Activated naive CD4-positive, alpha-beta T cell treated with anti-CD3 and anti-CD28 coated beads, Interleukin-2, amount 10 ng/mL, durations not matched to agents 7 days and 5 days (primary cell): ENCODE results near the gene RBMS3.
"Not testable (repeated sequence)": the region's sequence is repeated elsewhere in the genome, so short reads cannot be mapped to it uniquely, and the experiment has no call there.

Source experiments
- CTCF ChIA-PET: fragments of 350-600 bp; sonication (Branson Sonifier 250); formaldehyde crosslinking; loops from one replicate; lab custom pipeline; 2021; ENCODE audit warnings: antibody characterized with exemption; lab: Charles Lee
- DNase-seq: peaks from one replicate; pipeline ENCODE4 v3.0.0-alpha.2; 2020
- H3K27ac Mint-ChIP-seq: one replicate; pipeline ENCODE4 v1.8.0; 2021; ENCODE audit warnings: mild to moderate bottlenecking, moderate library complexity, mixed read lengths
- H3K27me3 Mint-ChIP-seq: one replicate; pipeline ENCODE4 v1.8.0; 2021; ENCODE audit warnings: mild to moderate bottlenecking, mixed read lengths
- H3K36me3 Mint-ChIP-seq: one replicate; pipeline ENCODE4 v1.8.0; 2021; ENCODE audit warnings: mixed read lengths
- H3K4me1 Mint-ChIP-seq: one replicate; pipeline ENCODE4 v1.8.0; 2021; ENCODE audit warnings: mixed read lengths
- H3K4me3 Mint-ChIP-seq: one replicate; pipeline ENCODE4 v1.8.0; 2021; ENCODE audit warnings: mild to moderate bottlenecking, moderate library complexity, mixed read lengths
- H3K9me3 Mint-ChIP-seq: one replicate; pipeline ENCODE4 v1.8.0; 2021; ENCODE audit warnings: mixed read lengths

RBMS3 gene

DNA sequence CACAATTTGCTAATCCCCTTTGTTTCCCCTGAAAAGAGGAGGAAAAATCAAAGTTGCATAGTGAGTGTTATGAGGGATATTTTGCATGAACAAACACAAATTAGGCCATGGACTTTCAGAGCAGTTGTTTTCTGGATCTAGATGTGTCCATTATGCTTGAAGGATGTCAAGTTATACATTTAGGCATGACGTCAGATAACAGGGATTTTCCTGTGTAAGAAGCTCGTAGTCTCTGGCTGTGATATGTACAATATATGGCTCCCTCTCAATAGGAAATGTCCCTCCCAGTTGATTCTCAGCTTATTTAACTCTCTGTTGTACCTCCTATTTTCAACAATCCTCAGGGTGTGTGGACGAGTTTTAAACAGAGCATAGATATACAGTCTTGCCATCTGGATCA, 171.0 kb downstream of the RBMS3 start:
- H3K27ac Mint-ChIP-seq = no peak overlapping the region
- H3K9me3 Mint-ChIP-seq = no peaks in the 10 kb centered on the region
- no peaks in the 10 kb centered on the region for H3K4me1 Mint-ChIP-seq
- no peak for DNase-seq
- H3K4me3 Mint-ChIP-seq = no peak overlapping the region
- H3K27me3 Mint-ChIP-seq = no peaks in the 10 kb centered on the region
- no peaks in the 10 kb centered on the region for H3K36me3 Mint-ChIP-seq
- CTCF ChIA-PET = no interaction called here

DNA sequence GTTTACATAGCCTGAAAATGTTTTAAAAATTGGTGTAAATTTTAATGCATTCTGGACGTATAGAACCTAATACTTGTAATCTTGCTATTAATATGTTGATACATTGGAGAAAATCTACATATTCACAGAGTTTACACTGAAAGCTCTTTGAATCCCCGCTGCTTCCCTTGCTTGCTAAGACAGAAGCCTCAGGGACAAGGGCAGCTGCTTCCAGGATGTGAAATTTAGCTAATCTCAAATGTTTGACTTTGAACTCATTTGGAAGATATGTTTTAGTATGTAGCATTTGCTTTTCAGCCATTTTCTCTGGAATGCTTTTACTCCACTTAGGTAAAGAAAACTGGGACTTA, 172.0 kb downstream of the RBMS3 start:
- H3K4me3 Mint-ChIP-seq = no peak overlapping the region
- no peak for DNase-seq

DNA sequence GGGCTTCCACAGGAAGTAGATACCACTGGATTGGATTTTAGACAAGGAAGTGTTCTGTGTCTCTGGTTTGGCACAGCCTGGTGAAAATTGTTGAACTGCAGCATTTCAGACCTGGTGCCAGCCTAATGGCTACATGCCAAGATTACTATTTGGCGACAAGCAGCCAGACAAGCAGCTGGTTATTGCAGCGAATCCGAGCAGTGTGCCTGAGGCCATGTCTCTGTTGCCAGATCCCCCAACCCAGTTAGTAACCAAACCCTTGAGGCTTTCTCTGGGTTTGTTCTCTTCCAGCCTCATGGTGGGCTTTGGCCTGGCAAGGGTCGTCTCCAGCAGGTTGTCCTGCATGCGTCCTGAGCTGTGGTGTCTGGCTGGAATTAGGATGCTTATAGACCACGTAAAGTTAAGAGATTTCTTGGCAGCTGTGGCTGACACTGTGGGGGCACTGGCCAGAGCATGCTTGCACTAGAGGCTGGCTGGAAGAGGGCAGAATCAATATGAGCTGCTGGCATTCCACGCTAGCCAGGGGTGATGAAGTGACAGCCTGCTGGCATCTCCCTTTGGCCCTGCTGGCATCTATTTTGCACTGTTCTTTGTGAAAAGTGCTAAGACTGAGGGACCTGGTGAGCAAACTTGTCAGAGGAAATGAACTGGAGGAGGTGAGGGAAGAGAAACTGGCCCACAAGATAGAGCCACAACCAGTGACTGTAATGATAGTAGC, 172.6 kb downstream of the RBMS3 start:
- no peak overlapping the region for H3K4me3 Mint-ChIP-seq
- no peaks in the 10 kb centered on the region for H3K9me3 Mint-ChIP-seq
- no peaks in the 10 kb centered on the region for H3K27me3 Mint-ChIP-seq
- CTCF ChIA-PET = no interaction called here
- H3K36me3 Mint-ChIP-seq = no peaks in the 10 kb centered on the region
- no peak for DNase-seq
- H3K4me1 Mint-ChIP-seq = no peaks in the 10 kb centered on the region
- H3K27ac Mint-ChIP-seq = no peak overlapping the region

More for the DNA sequence above, 172.0 kb downstream of the RBMS3 start:
- Mint-ChIP-seq H3K36me3 (no peaks in the 10 kb centered on the region), H3K9me3 (no peaks in the 10 kb centered on the region), H3K4me1 (no peaks in the 10 kb centered on the region), H3K27me3 (no peaks in the 10 kb centered on the region), H3K27ac (no peak overlapping the region)
- CTCF ChIA-PET = no interaction called here

DNA sequence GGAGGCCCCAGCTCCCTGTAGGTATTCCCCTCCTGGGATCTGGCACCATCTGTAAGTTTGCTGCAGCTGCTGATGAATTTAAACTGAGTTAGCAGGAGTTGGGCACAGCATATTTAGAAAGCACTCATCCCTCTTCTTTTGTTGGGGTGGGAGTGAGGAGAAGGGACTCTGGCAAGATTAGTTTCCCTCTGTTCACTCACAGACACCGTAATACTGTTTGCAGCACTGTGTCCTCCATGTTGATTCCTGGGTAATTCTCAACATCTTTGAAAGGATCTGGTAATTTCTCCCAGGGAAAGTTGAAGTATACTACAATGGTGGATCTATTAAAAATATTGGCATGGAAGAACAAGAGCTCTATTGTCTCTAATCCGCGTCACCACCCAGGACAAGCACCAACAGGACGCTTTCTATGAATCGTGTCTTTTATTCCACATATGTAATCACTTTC, 173.3 kb downstream of the RBMS3 start:
- no peak for DNase-seq
- no peaks in the 10 kb centered on the region for H3K27me3 Mint-ChIP-seq
- H3K27ac Mint-ChIP-seq = no peak overlapping the region
- CTCF ChIA-PET = no interaction called here
- no peak overlapping the region for H3K4me3 Mint-ChIP-seq
- no peaks in the 10 kb centered on the region for H3K36me3 Mint-ChIP-seq
- H3K9me3 Mint-ChIP-seq = no peaks in the 10 kb centered on the region
- no peaks in the 10 kb centered on the region for H3K4me1 Mint-ChIP-seq

DNA sequence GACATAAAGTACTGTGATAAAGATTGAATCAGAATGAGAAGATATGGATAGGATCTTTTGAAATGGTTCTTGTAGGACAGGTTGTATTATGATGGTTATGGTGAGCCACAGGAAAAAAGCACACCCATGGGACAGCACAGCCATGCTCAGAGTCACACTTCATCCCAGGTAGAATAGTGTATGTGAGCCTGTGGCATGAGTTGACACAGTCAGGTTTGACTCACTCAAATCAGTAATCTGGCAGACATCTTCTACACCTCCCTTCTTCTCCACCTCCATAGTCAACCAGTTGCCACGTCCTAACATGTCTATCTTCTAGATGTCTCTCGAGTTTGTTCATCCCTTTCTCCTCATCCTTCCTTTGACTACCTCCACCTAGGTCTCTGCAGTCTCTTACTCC, 176.0 kb downstream of the RBMS3 start:
- no peaks in the 10 kb centered on the region for H3K36me3 Mint-ChIP-seq
- no peaks in the 10 kb centered on the region for H3K4me1 Mint-ChIP-seq
- DNase-seq = no peak
- CTCF ChIA-PET = no interaction called here
- no peak overlapping the region for H3K27ac Mint-ChIP-seq
- no peaks in the 10 kb centered on the region for H3K27me3 Mint-ChIP-seq
- H3K9me3 Mint-ChIP-seq = no peaks in the 10 kb centered on the region
- no peak overlapping the region for H3K4me3 Mint-ChIP-seq

DNA sequence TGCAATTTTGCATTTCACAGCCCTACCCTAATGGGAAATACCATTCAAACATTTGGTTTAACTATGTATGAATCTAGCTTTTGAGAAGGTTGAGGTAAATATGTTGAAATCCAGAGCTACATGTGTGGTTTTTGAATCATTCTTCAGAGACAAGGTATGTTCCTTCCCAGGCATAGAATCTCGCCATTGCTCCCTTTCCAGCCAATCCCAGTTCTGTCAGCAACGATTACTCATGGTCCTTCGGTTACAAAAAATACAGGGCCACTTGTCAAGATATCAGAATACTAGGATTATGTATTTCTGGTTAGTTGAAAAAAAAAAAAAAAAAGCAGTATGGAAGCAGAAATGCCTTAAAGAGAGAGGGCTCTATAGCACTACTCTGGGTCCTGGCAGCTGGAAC, 182.4 kb downstream of the RBMS3 start:
- no peaks in the 10 kb centered on the region for H3K27me3 Mint-ChIP-seq
- no peaks in the 10 kb centered on the region for H3K9me3 Mint-ChIP-seq
- H3K27ac Mint-ChIP-seq = no peak overlapping the region
- H3K4me1 Mint-ChIP-seq = no peaks in the 10 kb centered on the region
- no peak overlapping the region for H3K4me3 Mint-ChIP-seq
- DNase-seq = no peak
- CTCF ChIA-PET = no interaction called here
- no peaks in the 10 kb centered on the region for H3K36me3 Mint-ChIP-seq

DNA sequence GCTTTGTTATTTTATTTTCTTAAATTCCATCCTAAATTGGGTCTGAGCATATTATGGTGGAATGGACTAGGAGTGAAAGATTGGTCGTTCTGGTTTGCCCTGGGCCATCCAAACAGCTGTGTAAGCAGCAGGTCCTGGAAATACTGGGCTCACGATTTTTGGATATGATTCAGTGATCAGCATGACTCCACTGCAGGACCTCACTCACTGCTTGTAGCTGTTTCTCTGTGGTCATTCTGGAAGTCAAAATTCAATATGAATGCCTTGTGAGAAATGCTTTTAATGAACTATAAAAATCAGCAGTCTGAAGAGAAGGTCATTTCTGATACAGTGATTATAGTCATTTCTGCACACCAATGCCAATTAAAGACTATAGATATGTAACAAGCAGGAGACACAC, 185.0 kb downstream of the RBMS3 start:
- Mint-ChIP-seq H3K36me3 (no peaks in the 10 kb centered on the region), H3K9me3 (no peaks in the 10 kb centered on the region), H3K27ac (no peak overlapping the region), H3K4me1 (no peaks in the 10 kb centered on the region), H3K27me3 (no peaks in the 10 kb centered on the region), H3K4me3 (no peak overlapping the region)
- CTCF ChIA-PET = no interaction called here
- no peak for DNase-seq

DNA sequence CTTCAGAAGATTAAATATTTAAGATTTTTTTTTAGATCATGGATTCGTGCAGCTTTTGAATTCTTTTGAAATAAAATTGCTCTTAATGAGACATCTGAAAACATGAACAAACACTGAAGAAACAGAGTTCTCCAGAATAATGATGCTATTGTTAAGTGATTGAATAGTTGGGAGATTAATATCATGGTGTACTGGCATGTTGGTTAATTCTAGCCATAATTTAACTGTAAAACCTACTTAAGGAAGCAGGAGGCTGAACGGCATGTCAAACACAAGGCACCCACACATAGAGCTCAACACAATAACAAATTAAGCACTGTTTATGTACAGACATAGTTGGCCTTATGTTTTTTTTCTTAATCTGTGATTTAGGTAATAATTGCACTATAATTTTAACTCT, 185.6 kb downstream of the RBMS3 start:
- Mint-ChIP-seq H3K36me3 (no peaks in the 10 kb centered on the region), H3K4me1 (no peaks in the 10 kb centered on the region), H3K27ac (no peak overlapping the region), H3K4me3 (no peak overlapping the region), H3K9me3 (no peaks in the 10 kb centered on the region), H3K27me3 (no peaks in the 10 kb centered on the region)
- no peak for DNase-seq
- CTCF ChIA-PET = no interaction called here

DNA sequence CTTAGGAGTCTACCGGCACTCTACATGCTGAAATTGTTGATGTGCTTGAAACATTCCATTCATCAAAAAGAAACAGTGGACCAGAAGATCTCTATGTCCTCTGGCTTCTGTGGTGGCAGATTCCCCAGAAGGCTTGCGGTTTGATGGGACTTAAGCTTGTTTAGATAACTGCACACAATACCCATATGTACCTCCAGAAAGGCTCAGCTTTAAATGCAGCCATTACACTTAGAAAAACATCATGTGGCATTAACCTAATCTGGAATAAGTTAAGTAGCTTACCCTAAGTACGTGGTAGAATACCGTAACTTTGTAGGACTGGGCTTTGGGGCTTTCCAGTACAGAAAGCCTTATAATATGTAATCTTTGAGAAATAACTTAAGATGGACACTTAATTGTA, 187.3 kb downstream of the RBMS3 start:
- Mint-ChIP-seq H3K36me3 (no peaks in the 10 kb centered on the region), H3K27ac (no peak overlapping the region), H3K4me1 (no peaks in the 10 kb centered on the region), H3K27me3 (no peaks in the 10 kb centered on the region), H3K4me3 (no peak overlapping the region), H3K9me3 (peaks cover 2% of the 10 kb centered on the region)
- no peak for DNase-seq
- CTCF ChIA-PET = no interaction called here

DNA sequence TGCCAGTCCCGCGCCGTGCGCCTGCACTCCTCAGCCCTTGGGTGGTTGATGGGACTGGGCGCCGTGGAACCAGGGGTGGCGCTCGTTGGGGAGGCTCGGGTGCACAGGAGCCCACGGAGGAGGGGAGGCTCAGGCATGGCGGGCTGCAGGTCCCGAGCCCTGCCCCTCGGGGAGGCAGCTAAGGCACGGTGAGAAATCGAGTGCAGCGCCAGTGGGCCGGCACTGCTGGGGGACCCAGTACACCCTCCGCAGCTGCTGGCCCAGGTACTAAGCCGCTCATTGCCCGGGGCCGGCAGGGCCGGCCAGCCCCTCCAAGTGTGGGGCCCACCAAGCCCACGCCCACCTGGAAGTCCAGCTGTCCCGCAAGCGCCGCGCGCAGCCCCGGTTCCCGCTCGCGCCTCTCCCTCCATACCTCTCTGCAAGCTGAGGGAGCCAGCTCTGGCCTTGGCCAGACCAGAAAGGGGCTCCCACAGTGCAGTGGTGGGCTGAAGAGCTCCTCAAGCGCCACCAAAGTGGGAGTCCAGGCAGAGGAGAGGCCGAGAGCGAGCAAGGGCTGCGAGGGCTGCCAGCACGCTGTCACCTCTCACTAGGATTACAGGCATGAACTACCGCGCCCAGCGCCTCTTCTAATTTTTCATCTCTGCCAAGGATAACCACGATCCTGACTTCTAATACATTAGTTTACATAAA, 192.8 kb downstream of the RBMS3 start:
- H3K27ac Mint-ChIP-seq, H3K4me1 Mint-ChIP-seq, CTCF ChIA-PET, DNase-seq, H3K4me3 Mint-ChIP-seq, H3K27me3 Mint-ChIP-seq, H3K36me3 Mint-ChIP-seq, H3K9me3 Mint-ChIP-seq: not testable (repeated sequence)

DNA sequence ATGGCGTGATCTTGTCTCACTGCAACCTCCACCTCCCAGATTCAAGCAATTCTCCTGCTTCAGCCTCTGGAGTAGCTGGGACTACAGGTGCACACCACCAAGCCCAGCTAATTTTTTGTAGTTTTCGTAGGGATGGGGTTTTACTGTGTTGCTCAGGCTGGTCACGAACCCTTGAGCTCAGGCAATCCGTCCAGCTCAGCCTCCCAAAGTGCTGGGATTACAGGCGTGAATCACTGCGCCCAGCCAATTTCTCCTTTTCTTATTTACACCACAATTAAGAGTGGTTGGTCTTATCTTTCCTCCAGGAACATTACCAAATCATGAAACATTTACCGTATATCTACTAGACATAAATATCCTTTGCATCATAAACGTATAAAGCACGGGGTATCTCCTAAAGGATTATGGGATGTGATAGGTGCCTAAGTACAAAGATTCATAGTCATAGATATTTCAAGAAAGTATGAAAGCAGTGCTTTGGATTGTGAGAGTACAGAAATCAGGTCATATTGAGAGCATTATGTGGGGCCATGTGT, 194.5 kb downstream of the RBMS3 start:
- Mint-ChIP-seq H3K9me3 (peaks cover 2% of the 10 kb centered on the region), H3K27ac (no peak overlapping the region), H3K4me1 (no peaks in the 10 kb centered on the region), H3K36me3 (no peaks in the 10 kb centered on the region), H3K27me3 (no peaks in the 10 kb centered on the region), H3K4me3 (no peak overlapping the region)
- DNase-seq = no peak
- CTCF ChIA-PET = no interaction called here

DNA sequence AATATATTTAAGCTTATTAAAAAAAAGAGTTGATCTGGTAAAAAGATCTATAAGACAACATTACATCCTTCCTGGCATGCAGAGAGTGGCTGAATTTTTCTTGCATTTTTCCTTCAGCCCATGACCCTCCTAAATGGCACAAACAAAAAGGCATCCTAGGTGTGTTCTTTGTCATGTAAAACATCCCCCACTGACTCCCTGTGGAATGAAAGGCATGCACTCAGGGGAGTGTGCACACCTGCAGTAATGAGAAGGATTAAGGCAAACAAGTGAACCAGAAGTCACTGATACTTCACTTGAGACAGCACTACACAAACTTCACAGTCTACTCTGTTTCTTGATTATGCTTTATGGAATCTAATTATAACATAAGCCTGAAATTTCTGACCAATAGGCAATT, 195.0 kb downstream of the RBMS3 start:
- H3K36me3 Mint-ChIP-seq = no peaks in the 10 kb centered on the region
- no peak overlapping the region for H3K27ac Mint-ChIP-seq
- no peak for DNase-seq
- peaks cover 2% of the 10 kb centered on the region for H3K9me3 Mint-ChIP-seq
- no peak overlapping the region for H3K4me3 Mint-ChIP-seq
- no peaks in the 10 kb centered on the region for H3K27me3 Mint-ChIP-seq
- CTCF ChIA-PET = no interaction called here
- H3K4me1 Mint-ChIP-seq = no peaks in the 10 kb centered on the region

DNA sequence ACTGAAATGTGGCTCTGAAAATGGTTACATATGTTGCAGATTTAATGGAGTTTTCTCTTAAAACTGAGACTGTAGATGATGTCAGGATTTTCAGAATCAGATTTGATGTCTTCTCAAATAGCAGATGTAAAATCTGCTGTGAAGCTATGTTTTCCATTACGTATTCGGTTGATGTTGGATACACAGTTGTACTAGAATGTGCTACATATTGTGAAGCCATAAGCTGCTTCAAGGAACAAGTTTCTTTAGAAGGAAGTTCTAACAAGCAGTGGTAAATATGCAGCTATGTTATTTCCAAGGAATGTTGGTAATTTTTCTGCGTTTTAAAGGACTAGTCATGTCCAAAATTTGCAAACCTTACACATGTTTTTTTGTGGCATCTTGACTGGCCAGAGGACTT, 197.7 kb downstream of the RBMS3 start:
- H3K27ac Mint-ChIP-seq = no peak overlapping the region
- H3K9me3 Mint-ChIP-seq = no peaks in the 10 kb centered on the region
- CTCF ChIA-PET = no interaction called here
- no peaks in the 10 kb centered on the region for H3K27me3 Mint-ChIP-seq
- no peaks in the 10 kb centered on the region for H3K4me1 Mint-ChIP-seq
- no peaks in the 10 kb centered on the region for H3K36me3 Mint-ChIP-seq
- no peak for DNase-seq
- no peak overlapping the region for H3K4me3 Mint-ChIP-seq

DNA sequence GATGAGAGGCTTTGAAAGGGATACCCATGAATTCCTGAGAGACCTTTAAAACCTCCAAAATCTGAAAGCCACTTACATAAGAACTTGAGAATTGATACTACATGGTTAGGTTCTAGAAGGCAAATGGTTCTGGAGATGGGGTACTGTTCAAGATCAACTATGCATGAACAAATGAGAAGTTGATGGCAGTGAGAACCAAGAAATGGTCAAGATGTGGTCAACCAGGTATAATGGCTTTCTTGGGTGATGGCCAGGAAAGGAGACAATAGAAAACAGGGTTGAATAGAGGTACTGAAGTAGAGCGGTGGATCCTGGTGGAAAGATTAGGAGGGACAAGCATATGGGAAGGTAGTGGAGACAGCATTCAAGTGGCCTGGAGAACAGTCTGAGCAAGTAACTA, 200.4 kb downstream of the RBMS3 start:
- Mint-ChIP-seq H3K4me1 (no peaks in the 10 kb centered on the region), H3K9me3 (no peaks in the 10 kb centered on the region), H3K27ac (no peak overlapping the region), H3K36me3 (no peaks in the 10 kb centered on the region), H3K27me3 (no peaks in the 10 kb centered on the region), H3K4me3 (no peak overlapping the region)
- DNase-seq = no peak
- CTCF ChIA-PET = no interaction called here
